Smooth muscle cell (in vitro differentiated cells): ENCODE data around the gene HLA-A. TPM values are rescaled to one million over a fixed set of nuclear protein-coding genes. Genes with fewer than 3 reads are reported as not detected.

Source experiments
- DNase-seq: peaks from one replicate; lab custom pipeline; 2025; ENCODE audit not compliant: unreplicated experiment; lab: John Stamatoyannopoulos, UW
- H2AFZ ChIP-seq: fragments of 200-600 bp; sonication (generic); 2 replicates; pipeline ENCODE4 v1.6.0; 2016; ENCODE audit warnings: antibody characterized with exemption, low read depth, mild to moderate bottlenecking
- H3F3A ChIP-seq: fragments of 200-600 bp; sonication (generic); 2 replicates; pipeline ENCODE4 v1.6.0; 2017; ENCODE audit warnings: antibody characterized with exemption, low read depth
- H3K27ac ChIP-seq: fragments of 200-600 bp; sonication (generic); 2 replicates; pipeline ENCODE4 v1.5.1; 2016; ENCODE audit warnings: low read depth, mild to moderate bottlenecking
- H3K27me3 ChIP-seq: fragments of 200-600 bp; sonication (generic); 2 replicates; pipeline ENCODE4 v1.6.1; 2016; ENCODE audit warnings: low read depth, mild to moderate bottlenecking
- H3K36me3 ChIP-seq: fragments of 200-600 bp; sonication (generic); 2 replicates; pipeline ENCODE4 v1.5.1; 2016; ENCODE audit warnings: low read depth
- H3K4me1 ChIP-seq: fragments of 200-600 bp; sonication (generic); 2 replicates; pipeline ENCODE4 v1.5.1; 2016; ENCODE audit warnings: low read depth
- H3K4me2 ChIP-seq: fragments of 200-600 bp; sonication (generic); 2 replicates; pipeline ENCODE4 v1.6.0; 2016; ENCODE audit warnings: mild to moderate bottlenecking
- H3K4me3 ChIP-seq: fragments of 200-600 bp; sonication (generic); 2 replicates; pipeline ENCODE4 v1.5.1; 2016; ENCODE audit warnings: mild to moderate bottlenecking
- H3K79me2 ChIP-seq: fragments of 200-600 bp; sonication (generic); 2 replicates; pipeline ENCODE4 v1.6.0; 2016; ENCODE audit warnings: low read depth, mild to moderate bottlenecking
- H3K9ac ChIP-seq: fragments of 200-600 bp; sonication (generic); 2 replicates; pipeline ENCODE4 v1.6.0; 2016; ENCODE audit warnings: low read depth
- H3K9me3 ChIP-seq: fragments of 200-600 bp; sonication (generic); replicated peaks from 2 replicates; pipeline ENCODE4 v1.5.1; 2016; ENCODE audit warnings: low read depth
- H4K20me1 ChIP-seq: fragments of 200-600 bp; sonication (generic); 2 replicates; pipeline ENCODE4 v1.6.0; 2016; ENCODE audit warnings: low read depth
- WGBS: methylation state at CpG from one replicate; pipeline ENCODE4 v1.1.7; 2016; ENCODE audit warnings: low lambda C conversion rate; 5-methylcytosine and 5-hydroxymethylcytosine counted together
- polyA plus RNA-seq: library from polyadenylated mRNA; unstranded; fragments of >200 nt; fragmentation: Nextera tagmentation; extraction: Ambion mirVana; gene quantifications from 2 replicates; pipeline ENCODE4 v1.2.1, GENCODE V29; 2016
- total RNA-seq: library from RNA; depleted of rRNA; stranded (reverse); fragments of >200 nt; gene quantifications from 2 replicates; pipeline ENCODE4 v1.2.3, GENCODE V29; 2014
- TF ChIP-seq, protein P1 (sequence below): fragments of 200-600 bp; sonication (generic); IDR thresholded peaks from 2 replicates; pipeline ENCODE4 v1.5.1; 2017; ENCODE audit warnings: borderline replicate concordance, mild to moderate bottlenecking, antibody characterized with exemption; ENCODE audit not compliant: insufficient read depth, poor library complexity, severe bottlenecking

Gene HLA-A
- total RNA-seq, result 287 and 310 TPM in 2 replicates
- 489 and 558 TPM in 2 replicates for polyA plus RNA-seq

DNA sequence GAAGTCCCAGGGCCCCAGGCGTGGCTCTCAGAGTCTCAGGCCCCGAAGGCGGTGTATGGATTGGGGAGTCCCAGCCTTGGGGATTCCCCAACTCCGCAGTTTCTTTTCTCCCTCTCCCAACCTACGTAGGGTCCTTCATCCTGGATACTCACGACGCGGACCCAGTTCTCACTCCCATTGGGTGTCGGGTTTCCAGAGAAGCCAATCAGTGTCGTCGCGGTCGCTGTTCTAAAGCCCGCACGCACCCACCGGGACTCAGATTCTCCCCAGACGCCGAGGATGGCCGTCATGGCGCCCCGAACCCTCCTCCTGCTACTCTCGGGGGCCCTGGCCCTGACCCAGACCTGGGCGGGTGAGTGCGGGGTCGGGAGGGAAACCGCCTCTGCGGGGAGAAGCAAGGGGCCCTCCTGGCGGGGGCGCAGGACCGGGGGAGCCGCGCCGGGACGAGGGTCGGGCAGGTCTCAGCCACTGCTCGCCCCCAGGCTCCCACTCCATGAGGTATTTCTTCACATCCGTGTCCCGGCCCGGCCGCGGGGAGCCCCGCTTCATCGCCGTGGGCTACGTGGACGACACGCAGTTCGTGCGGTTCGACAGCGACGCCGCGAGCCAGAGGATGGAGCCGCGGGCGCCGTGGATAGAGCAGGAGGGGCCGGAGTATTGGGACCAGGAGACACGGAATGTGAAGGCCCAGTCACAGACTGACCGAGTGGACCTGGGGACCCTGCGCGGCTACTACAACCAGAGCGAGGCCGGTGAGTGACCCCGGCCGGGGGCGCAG, at the start of gene HLA-A:
HLA-A (plus strand) TSS at position 258 of the 778 bp plus-strand sequence; CDS start at position 280, 22 bp downstream.
- Histone ChIP-seq H3K9me3 (no peaks in the 10 kb centered on the region), H3F3A (no peaks in the 10 kb centered on the region)
- TF ChIP-seq, protein P1, sequence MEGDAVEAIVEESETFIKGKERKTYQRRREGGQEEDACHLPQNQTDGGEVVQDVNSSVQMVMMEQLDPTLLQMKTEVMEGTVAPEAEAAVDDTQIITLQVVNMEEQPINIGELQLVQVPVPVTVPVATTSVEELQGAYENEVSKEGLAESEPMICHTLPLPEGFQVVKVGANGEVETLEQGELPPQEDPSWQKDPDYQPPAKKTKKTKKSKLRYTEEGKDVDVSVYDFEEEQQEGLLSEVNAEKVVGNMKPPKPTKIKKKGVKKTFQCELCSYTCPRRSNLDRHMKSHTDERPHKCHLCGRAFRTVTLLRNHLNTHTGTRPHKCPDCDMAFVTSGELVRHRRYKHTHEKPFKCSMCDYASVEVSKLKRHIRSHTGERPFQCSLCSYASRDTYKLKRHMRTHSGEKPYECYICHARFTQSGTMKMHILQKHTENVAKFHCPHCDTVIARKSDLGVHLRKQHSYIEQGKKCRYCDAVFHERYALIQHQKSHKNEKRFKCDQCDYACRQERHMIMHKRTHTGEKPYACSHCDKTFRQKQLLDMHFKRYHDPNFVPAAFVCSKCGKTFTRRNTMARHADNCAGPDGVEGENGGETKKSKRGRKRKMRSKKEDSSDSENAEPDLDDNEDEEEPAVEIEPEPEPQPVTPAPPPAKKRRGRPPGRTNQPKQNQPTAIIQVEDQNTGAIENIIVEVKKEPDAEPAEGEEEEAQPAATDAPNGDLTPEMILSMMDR, result no peak

DNA sequence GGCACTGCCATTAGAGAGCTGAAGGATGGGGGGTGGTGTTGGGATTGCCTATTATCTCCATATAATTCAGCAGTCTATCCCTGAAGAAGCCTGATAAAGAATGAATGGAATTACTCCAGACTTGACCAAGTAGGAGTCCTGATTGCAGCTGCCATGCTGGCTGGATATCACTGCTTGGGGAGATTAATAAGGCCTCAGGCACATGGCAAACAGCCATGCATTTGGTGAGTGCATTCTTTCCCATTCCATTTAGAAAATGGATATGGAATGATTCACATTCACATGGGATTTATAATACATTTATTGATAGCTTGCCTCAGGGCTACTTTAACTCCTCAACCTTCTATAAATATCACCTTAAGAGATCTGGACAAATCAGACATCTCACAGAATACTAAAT, 49.6 kb upstream of the HLA-A start:
- TF ChIP-seq, protein P1, result no peak
- no peak overlapping the region for H3K4me3 ChIP-seq
- H2AFZ ChIP-seq, result no peak overlapping the region
- peaks cover 27% of the 10 kb centered on the region for H3K27me3 ChIP-seq
- DNase-seq, result no peak
- peaks cover 3% of the 10 kb centered on the region for H3K4me1 ChIP-seq
- H3K9me3 ChIP-seq, result no peaks in the 10 kb centered on the region
- H3K27ac ChIP-seq, result no peak overlapping the region
- H3K4me2 ChIP-seq, result no peak overlapping the region
- no peaks in the 10 kb centered on the region for H3K36me3 ChIP-seq
- no peaks in the 10 kb centered on the region for H3F3A ChIP-seq
- H3K9ac ChIP-seq, result no peak overlapping the region
- no peaks in the 10 kb centered on the region for H4K20me1 ChIP-seq
- no peaks in the 10 kb centered on the region for H3K79me2 ChIP-seq

More for the DNA sequence above, at the start of gene HLA-A:
- Histone ChIP-seq H3K4me3 (peak within 1 kb of the TSS; percentile 60), H2AFZ (peak within 1 kb of the TSS; percentile 98), H3K9ac (peak within 1 kb of the TSS; percentile 93), H3K27ac (peak within 1 kb of the TSS; percentile 90), H3K27me3 (no peaks in the 10 kb centered on the region), H3K36me3 (no peaks in the 10 kb centered on the region), H3K79me2 (no peaks in the 10 kb centered on the region), H3K4me2 (peak within 1 kb of the TSS; percentile 90), H3K4me1 (no peaks in the 10 kb centered on the region), H4K20me1 (no peaks in the 10 kb centered on the region)
- 2% methylated on average over 56 of the region's 68 CpGs for WGBS
- DNase-seq, result peak; percentile 66

- Histone ChIP-seq H3F3A (no peaks in the 10 kb centered on the region), H3K4me2 (no peak overlapping the region), H3K9me3 (no peaks in the 10 kb centered on the region), H3K4me3 (no peak overlapping the region), H4K20me1 (no peaks in the 10 kb centered on the region), H2AFZ (no peak overlapping the region), H3K36me3 (no peaks in the 10 kb centered on the region), H3K27me3 (peaks cover 8% of the 10 kb centered on the region), H3K9ac (no peak overlapping the region), H3K4me1 (no peaks in the 10 kb centered on the region), H3K27ac (no peak overlapping the region), H3K79me2 (no peaks in the 10 kb centered on the region)
- TF ChIP-seq, protein P1, result no peak
- no peak for DNase-seq
- 82% methylated on average over 3 of the region's 3 CpGs for WGBS
Observed at GRCh38 chr6:29899281-29899680, 43.1 kb upstream of the HLA-A start.

DNA sequence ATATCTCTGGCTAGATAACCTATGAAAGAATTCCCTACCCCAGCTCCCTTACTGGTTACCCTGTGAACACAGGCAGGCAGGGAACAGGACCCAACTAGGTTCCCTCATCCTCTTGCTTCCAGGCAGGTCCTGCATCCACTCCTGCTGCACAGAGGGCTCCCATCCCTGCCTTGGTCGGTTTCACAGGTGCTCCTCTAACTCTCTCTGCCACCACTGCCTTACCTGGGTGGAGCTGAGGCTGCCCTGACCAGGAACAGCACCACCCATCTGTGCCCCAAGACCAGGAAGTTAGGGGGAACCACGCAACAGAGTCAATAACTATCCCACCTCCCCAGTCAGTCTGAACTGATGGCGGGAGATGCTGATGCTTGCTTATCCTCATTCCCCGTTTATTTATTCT, 37.0 kb upstream of the HLA-A start:
- TF ChIP-seq, protein P1, result no peak
- WGBS, result 66% methylated on average over 4 of the region's 4 CpGs
- no peaks in the 10 kb centered on the region for H3K9me3 ChIP-seq
- no peaks in the 10 kb centered on the region for H3F3A ChIP-seq
- H3K4me2 ChIP-seq, result no peak overlapping the region
- H3K9ac ChIP-seq, result no peak overlapping the region
- no peak overlapping the region for H3K27ac ChIP-seq
- H3K79me2 ChIP-seq, result no peaks in the 10 kb centered on the region
- H3K36me3 ChIP-seq, result no peaks in the 10 kb centered on the region
- no peak for DNase-seq
- no peak overlapping the region for H2AFZ ChIP-seq
- H3K27me3 ChIP-seq, result peaks cover 16% of the 10 kb centered on the region
- H3K4me3 ChIP-seq, result no peak overlapping the region
- H3K4me1 ChIP-seq, result no peaks in the 10 kb centered on the region
- H4K20me1 ChIP-seq, result no peaks in the 10 kb centered on the region
